ENCODE results near the gene AHCYL2.
A peak's percentile ranks its signal among the peaks of the same experiment; 100 is the strongest.

AHCYL2 gene

DNA sequence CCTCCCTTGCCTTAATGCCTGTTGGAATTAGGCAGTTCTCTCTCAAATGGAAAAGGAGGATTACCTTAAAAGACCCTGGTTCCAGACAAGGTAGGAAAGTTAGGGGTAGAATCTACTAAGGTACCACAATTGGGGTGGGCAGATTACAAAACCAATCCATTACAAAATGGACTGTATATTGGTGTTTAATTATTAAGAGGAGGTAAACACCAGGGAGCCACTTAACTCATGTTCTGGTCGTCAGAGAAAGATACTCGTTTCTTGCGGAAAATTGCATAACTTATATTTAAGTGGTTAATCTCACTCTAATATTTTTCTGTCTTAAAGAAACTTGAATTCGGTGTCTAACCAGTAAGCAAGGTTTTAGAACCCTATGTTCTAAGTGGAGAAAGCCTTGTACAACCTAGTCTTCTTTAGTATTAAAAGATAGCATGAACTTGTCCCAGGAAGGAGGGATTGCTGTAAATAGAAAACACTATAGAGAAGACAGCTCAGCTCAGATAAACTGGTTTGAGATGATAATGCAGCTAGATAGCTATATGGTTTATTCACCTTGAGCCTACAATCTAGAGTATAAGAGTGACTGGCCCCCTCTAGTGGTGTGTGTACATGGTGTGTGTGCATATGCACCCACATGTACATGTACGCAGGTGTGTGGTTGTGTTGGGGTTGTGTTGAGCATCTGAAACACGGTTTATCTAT, 151.4 kb downstream of the AHCYL2 start:
- Histone ChIP-seq H3K79me2 (ENCODE audit: control insufficient read depth, low read length) (no peaks in the 10 kb centered on the region), H3K9me2 (replicated peaks; ENCODE audit: control insufficient read depth, low read length) (no peaks in the 10 kb centered on the region), H3K4me1 (ENCODE audit: control insufficient read depth, low read length) (peaks cover 3% of the 10 kb centered on the region; the same call in 1 of the 2 replicates), H3K27ac (ENCODE audit: low read depth, low read length) (no peak overlapping the region), H3F3A (ENCODE audit: control insufficient read depth, insufficient read depth) (0 out of 2 replicates have a peak, but pooled peaks cover 3% of the 10 kb centered on the region), H3K9me3 (ENCODE audit: control insufficient read depth, insufficient read depth, low read length) (no peaks in the 10 kb centered on the region), H3K36me3 (ENCODE audit: control insufficient read depth, low read length) (no peaks in the 10 kb centered on the region), H4K20me1 (ENCODE audit: control insufficient read depth, insufficient read depth, low read depth, low read length) (no peaks in the 10 kb centered on the region), H3K4me2 (ENCODE audit: low read length) (no peak overlapping the region), H3K27me3 (ENCODE audit: control insufficient read depth, low read length) (no peaks in the 10 kb centered on the region), H3K4me3 (ENCODE audit: low read length) (no peak overlapping the region)
- no peak for TF ChIP-seq EZH2phosphoT487 (IDR thresholded peaks at IDR 0.05; ENCODE audit: borderline replicate concordance, low read length)
- TF ChIP-seq, protein P1, sequence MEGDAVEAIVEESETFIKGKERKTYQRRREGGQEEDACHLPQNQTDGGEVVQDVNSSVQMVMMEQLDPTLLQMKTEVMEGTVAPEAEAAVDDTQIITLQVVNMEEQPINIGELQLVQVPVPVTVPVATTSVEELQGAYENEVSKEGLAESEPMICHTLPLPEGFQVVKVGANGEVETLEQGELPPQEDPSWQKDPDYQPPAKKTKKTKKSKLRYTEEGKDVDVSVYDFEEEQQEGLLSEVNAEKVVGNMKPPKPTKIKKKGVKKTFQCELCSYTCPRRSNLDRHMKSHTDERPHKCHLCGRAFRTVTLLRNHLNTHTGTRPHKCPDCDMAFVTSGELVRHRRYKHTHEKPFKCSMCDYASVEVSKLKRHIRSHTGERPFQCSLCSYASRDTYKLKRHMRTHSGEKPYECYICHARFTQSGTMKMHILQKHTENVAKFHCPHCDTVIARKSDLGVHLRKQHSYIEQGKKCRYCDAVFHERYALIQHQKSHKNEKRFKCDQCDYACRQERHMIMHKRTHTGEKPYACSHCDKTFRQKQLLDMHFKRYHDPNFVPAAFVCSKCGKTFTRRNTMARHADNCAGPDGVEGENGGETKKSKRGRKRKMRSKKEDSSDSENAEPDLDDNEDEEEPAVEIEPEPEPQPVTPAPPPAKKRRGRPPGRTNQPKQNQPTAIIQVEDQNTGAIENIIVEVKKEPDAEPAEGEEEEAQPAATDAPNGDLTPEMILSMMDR (IDR thresholded peaks at IDR 0.05; ENCODE audit: low read depth, low read length, poor library complexity, severe bottlenecking): peak; percentile 95

DNA sequence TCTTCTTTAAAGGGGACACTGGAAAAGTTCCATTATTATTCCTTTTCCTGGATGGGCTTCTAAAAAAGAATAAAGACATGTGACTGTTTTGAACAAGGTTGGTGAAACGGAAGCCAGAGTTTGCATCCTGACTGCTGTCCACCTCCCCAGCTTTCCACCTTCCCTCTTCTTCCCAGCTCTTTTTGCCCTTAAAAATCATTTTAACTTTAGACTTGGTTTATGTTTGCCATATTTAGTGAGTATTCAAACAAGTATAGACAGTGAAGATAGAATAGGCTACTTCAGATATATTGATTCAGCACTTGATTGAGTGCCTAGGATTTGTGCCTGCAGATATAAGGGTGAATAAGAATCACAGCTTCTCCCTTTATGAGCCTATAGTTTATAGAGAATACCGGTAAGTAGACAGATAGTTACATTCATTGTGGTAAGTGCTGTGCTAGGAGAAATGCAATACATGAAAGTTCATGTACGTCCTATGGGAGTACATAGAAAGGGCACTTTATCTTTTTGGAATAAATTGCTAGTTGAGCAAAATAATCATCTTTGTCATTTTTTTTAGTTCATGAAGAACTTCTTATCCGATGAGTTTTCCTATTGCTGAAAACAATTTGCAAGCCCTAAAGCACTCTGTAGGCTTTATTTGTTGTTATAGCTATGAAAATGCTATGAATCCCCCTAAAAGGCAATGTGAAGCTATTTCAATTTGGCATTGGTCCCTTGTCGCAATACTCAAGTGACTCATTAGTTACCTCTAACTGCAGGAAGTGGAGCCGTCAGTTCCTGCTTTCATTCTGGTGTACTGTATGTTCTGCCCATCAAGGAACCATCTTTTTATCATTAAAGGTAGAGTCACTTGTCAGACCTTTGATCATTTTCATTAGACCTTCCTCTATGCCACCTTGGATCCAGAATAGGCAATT, 152.2 kb downstream of the AHCYL2 start:
- H4K20me1 ChIP-seq (ENCODE audit: control insufficient read depth, insufficient read depth, low read depth, low read length): no peaks in the 10 kb centered on the region
- H3K27ac ChIP-seq (ENCODE audit: low read depth, low read length): no peak overlapping the region
- H3K79me2 ChIP-seq (ENCODE audit: control insufficient read depth, low read length): no peaks in the 10 kb centered on the region
- peaks cover 3% of the 10 kb centered on the region; the same call in 1 of the 2 replicates for H3K4me1 ChIP-seq (ENCODE audit: control insufficient read depth, low read length)
- H3K9me2 ChIP-seq (replicated peaks; ENCODE audit: control insufficient read depth, low read length): no peaks in the 10 kb centered on the region
- H3K4me2 ChIP-seq (ENCODE audit: low read length): no peak overlapping the region
- TF ChIP-seq EZH2phosphoT487 (IDR thresholded peaks at IDR 0.05; ENCODE audit: borderline replicate concordance, low read length): no peak
- TF ChIP-seq, protein P1 (IDR thresholded peaks at IDR 0.05; ENCODE audit: low read depth, low read length, poor library complexity, severe bottlenecking): peak; percentile 46
- no peaks in the 10 kb centered on the region for H3K27me3 ChIP-seq (ENCODE audit: control insufficient read depth, low read length)
- no peaks in the 10 kb centered on the region for H3K9me3 ChIP-seq (ENCODE audit: control insufficient read depth, insufficient read depth, low read length)
- 0 out of 2 replicates have a peak, but pooled peaks cover 3% of the 10 kb centered on the region for H3F3A ChIP-seq (ENCODE audit: control insufficient read depth, insufficient read depth)
- H3K36me3 ChIP-seq (ENCODE audit: control insufficient read depth, low read length): no peaks in the 10 kb centered on the region
- H3K4me3 ChIP-seq (ENCODE audit: low read length): no peak overlapping the region

DNA sequence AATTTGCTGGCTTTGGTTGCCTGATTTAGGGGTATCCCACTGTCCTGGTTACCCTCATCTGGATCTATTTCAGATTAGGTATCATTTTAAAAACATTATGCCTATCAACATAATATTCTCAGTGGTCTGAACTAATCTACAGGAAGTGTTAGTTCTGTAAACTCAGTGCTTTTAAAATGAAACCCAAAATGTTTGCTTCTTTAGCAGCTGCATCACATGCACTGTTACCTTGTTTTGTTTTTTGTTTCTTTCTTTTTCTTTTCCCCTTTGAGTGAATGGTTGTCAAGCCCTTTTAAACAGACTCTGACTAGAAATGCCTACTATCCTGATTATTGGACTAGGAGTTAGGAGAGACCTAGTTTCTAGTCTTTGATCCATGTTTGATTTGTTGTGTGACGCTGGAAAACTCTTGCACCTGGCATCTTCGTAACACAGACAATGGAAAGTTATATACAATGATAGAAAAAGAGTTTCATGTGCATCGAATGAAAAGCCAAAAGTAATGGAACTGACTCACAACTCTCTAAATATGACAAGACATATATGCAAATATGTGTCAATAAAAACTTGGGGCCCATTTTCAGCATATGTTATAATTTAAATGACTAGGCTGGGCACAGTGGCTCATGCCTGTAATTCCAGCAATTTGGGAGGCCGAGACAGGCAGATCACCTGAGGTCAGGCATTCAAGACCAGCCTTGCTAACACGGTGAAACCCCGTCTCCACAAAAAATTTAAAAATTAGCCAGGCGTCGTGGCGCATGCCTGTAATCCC, 157.1 kb downstream of the AHCYL2 start:
- Histone ChIP-seq H4K20me1 (ENCODE audit: control insufficient read depth, insufficient read depth, low read depth, low read length) (no peaks in the 10 kb centered on the region), H3K36me3 (ENCODE audit: control insufficient read depth, low read length) (no peaks in the 10 kb centered on the region), H3F3A (ENCODE audit: control insufficient read depth, insufficient read depth) (0 out of 2 replicates have a peak, but pooled peaks cover 3% of the 10 kb centered on the region)

More for the DNA sequence above, 157.1 kb downstream of the AHCYL2 start:
- no peak overlapping the region for H3K4me2 ChIP-seq (ENCODE audit: low read length)
- TF ChIP-seq, protein P1 (IDR thresholded peaks at IDR 0.05; ENCODE audit: low read depth, low read length, poor library complexity, severe bottlenecking): no peak
- no peak overlapping the region for H3K4me3 ChIP-seq (ENCODE audit: low read length)
- H3K79me2 ChIP-seq (ENCODE audit: control insufficient read depth, low read length): no peaks in the 10 kb centered on the region
- no peaks in the 10 kb centered on the region for H3K27me3 ChIP-seq (ENCODE audit: control insufficient read depth, low read length)
- H3K4me1 ChIP-seq (ENCODE audit: control insufficient read depth, low read length): peaks cover 3% of the 10 kb centered on the region; the same call in 1 of the 2 replicates
- H3K27ac ChIP-seq (ENCODE audit: low read depth, low read length): no peak overlapping the region
- no peaks in the 10 kb centered on the region for H3K9me2 ChIP-seq (replicated peaks; ENCODE audit: control insufficient read depth, low read length)
- H3K9me3 ChIP-seq (ENCODE audit: control insufficient read depth, insufficient read depth, low read length): no peaks in the 10 kb centered on the region
